Umbilical cord (tissue), 2 donors: Measurements from ENCODE around the gene EPHA6. TPM values are rescaled to one million over a fixed set of nuclear protein-coding genes. Genes with fewer than 3 reads are reported as not detected.

ENCODE experiments used
- DNase-seq: peaks from one replicate; pipeline ENCODE4 v3.0.0-alpha.2; 2015; ENCODE audit warnings: low spot score
- total RNA-seq: library from RNA; depleted of rRNA; stranded (reverse); fragments of >200 nt; gene quantifications from one replicate; pipeline ENCODE4 v1.2.3, GENCODE V29; 2014; ENCODE audit warnings: low replicate concordance; ENCODE audit not compliant: insufficient read depth

EPHA6 gene
- total RNA-seq, 1 donor from 2014 or later = 1.4 TPM

- DNase-seq = no peak
Observed at GRCh38 chr3:97778152-97778551, 963.8 kb downstream of the EPHA6 start.

- peak; percentile 59 for DNase-seq
Observed at GRCh38 chr3:97793420-97794019, 979.1 kb downstream of the EPHA6 start.

- no peak for DNase-seq
Observed at GRCh38 chr3:97795951-97796350, 981.6 kb downstream of the EPHA6 start.
